Muscle of leg (tissue), 11 donors: Measurements from ENCODE around the gene JMY. TPM values are rescaled to one million over a fixed set of nuclear protein-coding genes. Genes with fewer than 3 reads are reported as not detected.

Experiments used
- DNase-seq: peaks from one replicate; pipeline ENCODE4 v3.0.0; 2013
- H3K27ac ChIP-seq: one replicate; pipeline ENCODE4 v1.5.1; 2013; ENCODE audit warnings: mild to moderate bottlenecking, low read length, control low read depth
- H3K27me3 ChIP-seq: one replicate; pipeline ENCODE4 v1.6.1; 2013; ENCODE audit warnings: low read length; ENCODE audit not compliant: control insufficient read depth, insufficient read depth
- H3K36me3 ChIP-seq: one replicate; pipeline ENCODE4 v1.6.1; 2013; ENCODE audit warnings: low read length; ENCODE audit not compliant: control insufficient read depth, insufficient read depth
- H3K4me1 ChIP-seq: one replicate; pipeline ENCODE4 v1.6.1; 2013; ENCODE audit warnings: low read length; ENCODE audit not compliant: control insufficient read depth, insufficient read depth
- H3K4me3 ChIP-seq: one replicate; pipeline ENCODE4 v1.5.1; 2013; ENCODE audit warnings: low read length, control low read depth
- H3K9me3 ChIP-seq: replicated peaks from 2 replicates; pipeline ENCODE4 v1.6.1; 2013; ENCODE audit warnings: low read depth, low read length; ENCODE audit not compliant: control insufficient read depth
- WGBS: methylation state at CpG from one replicate; pipeline ENCODE4 v1.1.5; 2013; ENCODE audit warnings: missing lambda C conversion rate; ENCODE audit not compliant: insufficient coverage; 5-methylcytosine and 5-hydroxymethylcytosine counted together
- polyA plus RNA-seq, 8 donors: library from polyadenylated mRNA; unstranded; fragments of 120-200 nt; gene quantifications; one replicate each; pipeline versions ENCODE4 v1.2.1 to v1.2.3, GENCODE V29; 2013; ENCODE audit warnings: inconsistent platforms in 1 of 8, low replicate concordance in 1 of 8; ENCODE audit not compliant: insufficient read length in 8 of 8, insufficient read depth in 1 of 8
- total RNA-seq: library from RNA; stranded (reverse); fragments of 120-200 nt; gene quantifications from one replicate; pipeline ENCODE4 v1.2.4, GENCODE V29; 2013

JMY gene
- total and polyA plus RNA-seq, 9 donors: 8.0 to 14.5 (median 9.1) TPM

- Histone ChIP-seq H3K4me1 (no peaks in the 10 kb centered on the region), H3K36me3 (no peaks in the 10 kb centered on the region), H3K4me3 (no peak overlapping the region), H3K27me3 (no peaks in the 10 kb centered on the region), H3K9me3 (no peaks in the 10 kb centered on the region), H3K27ac (no peak overlapping the region)
- DNase-seq: no peak
Measured at GRCh38 chr5:79202076-79202475, 33.9 kb upstream of the JMY start.

- H3K4me1 ChIP-seq: no peaks in the 10 kb centered on the region
- no peak overlapping the region for H3K4me3 ChIP-seq
- WGBS: 33% methylated on average over 1 of the region's 3 CpGs
- no peak overlapping the region for H3K27ac ChIP-seq
- H3K27me3 ChIP-seq: no peaks in the 10 kb centered on the region
- no peak for DNase-seq
- no peaks in the 10 kb centered on the region for H3K9me3 ChIP-seq
- H3K36me3 ChIP-seq: no peaks in the 10 kb centered on the region
Measured at GRCh38 chr5:79205965-79206364, 30.0 kb upstream of the JMY start.

- no peaks in the 10 kb centered on the region for H3K27me3 ChIP-seq
- WGBS: 100% methylated on average over 1 of the region's 3 CpGs
- H3K9me3 ChIP-seq: no peaks in the 10 kb centered on the region
- H3K27ac ChIP-seq: no peak overlapping the region
- DNase-seq: no peak
- no peaks in the 10 kb centered on the region for H3K4me1 ChIP-seq
- H3K4me3 ChIP-seq: no peak overlapping the region
- no peaks in the 10 kb centered on the region for H3K36me3 ChIP-seq
Measured at GRCh38 chr5:79206541-79206940, 29.4 kb upstream of the JMY start.

DNA sequence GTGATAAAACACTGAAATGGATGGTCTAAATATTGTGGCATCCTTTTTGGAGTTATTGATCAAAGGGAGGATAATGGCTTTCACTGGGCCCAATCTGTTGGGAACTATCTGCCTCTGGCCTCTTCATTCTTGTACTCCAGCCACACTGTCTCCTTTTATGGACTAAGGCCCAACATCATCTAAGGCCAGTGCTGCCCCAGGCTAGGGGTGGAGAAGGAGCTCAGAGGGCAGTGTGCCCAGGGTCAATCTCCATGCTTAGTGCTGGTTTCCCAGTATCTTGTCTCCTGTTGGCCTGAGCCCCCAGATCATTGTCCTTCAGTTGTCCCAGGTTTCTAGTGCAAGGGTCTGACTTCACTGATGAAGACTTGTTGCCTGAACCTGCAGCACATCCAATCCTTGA is 26.4 kb upstream of the JMY start:
- Histone ChIP-seq H3K4me3 (no peak overlapping the region), H3K4me1 (no peaks in the 10 kb centered on the region), H3K9me3 (no peaks in the 10 kb centered on the region), H3K27me3 (no peaks in the 10 kb centered on the region), H3K27ac (no peak overlapping the region), H3K36me3 (no peaks in the 10 kb centered on the region)
- DNase-seq: no peak

- Histone ChIP-seq H3K4me3 (no peak overlapping the region), H3K4me1 (no peaks in the 10 kb centered on the region), H3K27ac (no peak overlapping the region), H3K36me3 (no peaks in the 10 kb centered on the region), H3K27me3 (no peaks in the 10 kb centered on the region), H3K9me3 (no peaks in the 10 kb centered on the region)
- DNase-seq: no peak
- WGBS: 100% methylated on average over 1 of the region's 4 CpGs
Measured at GRCh38 chr5:79224286-79224984, 11.5 kb upstream of the JMY start.

DNA sequence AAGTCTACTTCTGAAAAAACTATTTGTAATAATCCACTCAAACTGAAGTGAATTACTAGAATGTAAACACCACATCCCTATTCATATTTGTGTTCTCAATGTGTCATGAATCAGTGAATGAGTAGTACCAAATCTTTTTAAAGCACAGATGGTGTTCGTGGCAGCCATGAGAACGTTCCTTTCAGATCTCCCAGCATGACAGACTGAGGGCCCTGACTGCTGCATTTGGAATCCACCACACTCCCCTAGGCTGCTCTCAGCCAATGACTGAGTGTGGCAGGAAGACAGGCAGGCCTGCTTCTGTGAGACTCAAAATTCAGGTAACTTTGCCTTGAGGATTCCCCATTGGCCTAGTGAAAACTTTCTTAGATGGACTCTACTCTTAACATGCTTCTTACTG is 10.9 kb upstream of the JMY start:
- Histone ChIP-seq H3K9me3 (no peaks in the 10 kb centered on the region), H3K4me3 (no peak overlapping the region), H3K27me3 (no peaks in the 10 kb centered on the region), H3K4me1 (no peaks in the 10 kb centered on the region), H3K27ac (no peak overlapping the region), H3K36me3 (no peaks in the 10 kb centered on the region)
- DNase-seq: no peak
- WGBS: 55% methylated on average over 2 of the region's 2 CpGs

GRCh38 chr5:79225441-79225840 is 10.5 kb upstream of the JMY start:
- no peaks in the 10 kb centered on the region for H3K27me3 ChIP-seq
- H3K36me3 ChIP-seq: no peaks in the 10 kb centered on the region
- H3K9me3 ChIP-seq: no peaks in the 10 kb centered on the region
- 92% methylated on average over 5 of the region's 5 CpGs for WGBS
- H3K4me3 ChIP-seq: no peak overlapping the region
- no peaks in the 10 kb centered on the region for H3K4me1 ChIP-seq
- DNase-seq: no peak
- H3K27ac ChIP-seq: no peak overlapping the region

GRCh38 chr5:79227484-79228025 is 8.4 kb upstream of the JMY start:
- 76% methylated on average over 3 of the region's 4 CpGs for WGBS
- Histone ChIP-seq H3K27me3 (no peaks in the 10 kb centered on the region), H3K36me3 (no peaks in the 10 kb centered on the region), H3K27ac (no peak overlapping the region), H3K9me3 (no peaks in the 10 kb centered on the region), H3K4me1 (no peaks in the 10 kb centered on the region), H3K4me3 (no peak overlapping the region)
- DNase-seq: no peak

GRCh38 chr5:79229357-79230174 is 6.4 kb upstream of the JMY start:
- 71% methylated on average over 7 of the region's 10 CpGs for WGBS
- H3K27me3 ChIP-seq: no peaks in the 10 kb centered on the region
- H3K4me3 ChIP-seq: no peak overlapping the region
- H3K27ac ChIP-seq: no peak overlapping the region
- no peaks in the 10 kb centered on the region for H3K36me3 ChIP-seq
- DNase-seq: no peak
- H3K9me3 ChIP-seq: no peaks in the 10 kb centered on the region
- H3K4me1 ChIP-seq: no peaks in the 10 kb centered on the region

- DNase-seq: peak; percentile 19
- no CpG with 5 or more reads among the region's 2 CpGs for WGBS
- Histone ChIP-seq H3K36me3 (no peaks in the 10 kb centered on the region), H3K9me3 (no peaks in the 10 kb centered on the region), H3K4me3 (peak overlapping the region; percentile 71), H3K27me3 (peaks cover 2% of the 10 kb centered on the region), H3K27ac (peak overlapping the region; percentile 69), H3K4me1 (peaks cover 13% of the 10 kb centered on the region)
Measured at GRCh38 chr5:79235261-79235633, 684 bp upstream of the JMY start.
